COLO829 (cell line): ENCODE data around the gene SUN2.

Source experiments
- DNase-seq: peaks from one replicate; pipeline ENCODE4 v3.0.0; 2012; ENCODE audit warnings: low spot score

The SUN2 gene

GRCh38 chr22:38697425-38698089, 58.2 kb downstream of the SUN2 start:
- no peak for DNase-seq

DNA sequence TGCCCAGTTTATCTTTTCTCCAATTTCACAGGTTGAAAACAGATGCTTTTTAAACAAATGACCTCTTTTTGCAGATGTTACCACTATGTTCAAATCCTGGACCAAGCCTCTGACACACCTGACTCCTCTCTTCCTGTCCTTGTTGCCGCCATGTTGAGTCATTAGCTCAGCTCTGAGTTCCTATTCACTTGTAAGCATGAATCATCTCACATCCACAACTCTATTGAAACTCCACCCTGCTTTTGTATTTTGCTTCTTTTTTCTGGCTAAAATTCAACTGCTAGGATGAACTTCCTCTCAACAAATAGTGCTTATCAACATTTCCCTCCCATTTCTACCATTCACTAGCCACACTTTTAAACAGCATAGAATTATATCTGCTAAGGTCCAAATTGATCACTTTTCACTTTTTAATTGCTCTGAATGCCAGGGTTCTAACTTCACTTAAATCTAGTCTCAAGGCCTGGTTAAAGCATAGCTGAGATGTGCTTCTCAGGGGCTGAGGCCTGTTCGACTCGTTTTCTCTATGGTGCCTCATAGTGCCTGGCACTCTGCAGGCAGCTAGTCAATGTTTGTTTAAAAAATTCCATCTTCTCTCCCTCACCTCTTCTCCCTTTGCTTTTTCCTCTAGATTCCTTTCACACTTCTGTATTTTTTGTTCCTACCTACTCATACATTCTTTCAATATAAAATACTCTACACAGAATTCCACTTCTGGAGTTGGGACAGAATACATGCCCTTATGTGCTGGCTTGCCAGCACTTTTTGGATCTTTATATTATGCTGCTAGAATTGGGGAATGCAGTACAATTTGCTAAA, 59.0 kb downstream of the SUN2 start:
- DNase-seq = peak; percentile 62

GRCh38 chr22:38694940-38695339, 60.9 kb downstream of the SUN2 start:
- DNase-seq = no peak

DNA sequence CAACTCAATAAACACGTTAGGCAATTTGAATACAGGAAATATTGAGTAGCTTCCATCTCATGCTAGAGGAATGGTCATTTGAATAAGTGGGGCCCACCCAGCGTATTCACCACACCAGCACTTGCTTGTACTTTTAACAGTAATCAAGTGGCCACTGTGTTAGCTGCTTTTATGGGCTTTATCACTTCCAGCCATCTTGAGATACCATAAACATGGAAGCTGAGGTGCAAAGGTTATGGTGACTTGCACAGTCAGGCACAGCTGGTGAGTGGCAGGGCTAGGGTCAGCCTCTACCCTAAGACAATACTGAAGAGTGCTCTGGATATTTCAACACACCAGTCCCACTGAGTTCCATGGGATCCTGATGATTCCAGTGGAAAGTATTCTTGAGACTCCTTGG, 61.7 kb downstream of the SUN2 start:
- no peak for DNase-seq

- no peak for DNase-seq
These were observed 66.1 kb downstream of the SUN2 start for GRCh38 chr22:38689651-38690050.

DNA sequence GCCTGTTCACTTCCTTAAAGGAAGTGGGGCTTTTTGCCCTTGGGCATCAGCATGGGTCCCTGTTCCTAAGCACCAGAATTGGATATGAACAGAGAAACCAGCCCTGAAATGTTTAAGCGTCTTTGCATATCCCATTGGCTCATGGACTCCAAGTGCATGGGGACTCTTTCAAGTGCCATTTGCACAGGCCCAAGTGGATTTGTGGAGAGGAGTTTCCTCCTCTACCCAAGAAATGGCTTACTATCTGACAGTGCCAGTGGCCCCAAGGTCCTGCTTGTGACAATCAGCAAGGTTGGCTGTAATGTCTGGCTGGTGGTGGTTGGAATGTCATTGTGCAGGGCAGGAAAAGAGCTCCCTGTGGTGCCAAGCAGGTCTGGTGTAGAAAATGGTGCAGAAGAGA, 70.0 kb downstream of the SUN2 start:
- DNase-seq = no peak

DNA sequence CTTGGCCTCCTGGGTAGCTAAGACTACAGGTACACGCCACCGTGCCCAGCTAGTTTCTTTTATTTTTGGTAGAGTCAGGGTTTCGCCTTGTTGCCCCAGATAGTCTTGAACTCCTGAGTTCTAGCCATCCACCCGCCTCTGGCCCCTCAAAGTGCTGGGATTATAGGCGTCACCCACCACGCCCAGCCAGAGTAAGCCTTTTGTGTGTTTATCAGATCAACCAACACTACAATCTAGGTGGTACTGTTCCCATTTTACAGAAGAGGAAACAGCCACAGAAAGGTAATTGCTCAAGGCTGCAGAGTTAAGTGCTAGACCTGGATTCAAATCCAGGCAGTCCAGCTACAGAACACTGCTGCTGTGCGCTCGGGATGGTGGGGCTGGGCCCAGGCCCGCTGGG, 70.9 kb downstream of the SUN2 start:
- DNase-seq = no peak
